GM19023 (cell line): ENCODE measurements around the gene VDR.
A peak's percentile ranks its signal among the peaks of the same experiment; 100 is the strongest.

ENCODE experiments used
- ATAC-seq: cut with Tn5 transposase; IDR thresholded peaks from one replicate; pipeline ENCODE4 v1.9.1; 2021; ENCODE audit warnings: mild to moderate bottlenecking, moderate library complexity; ENCODE audit not compliant: unreplicated experiment

Gene VDR

DNA sequence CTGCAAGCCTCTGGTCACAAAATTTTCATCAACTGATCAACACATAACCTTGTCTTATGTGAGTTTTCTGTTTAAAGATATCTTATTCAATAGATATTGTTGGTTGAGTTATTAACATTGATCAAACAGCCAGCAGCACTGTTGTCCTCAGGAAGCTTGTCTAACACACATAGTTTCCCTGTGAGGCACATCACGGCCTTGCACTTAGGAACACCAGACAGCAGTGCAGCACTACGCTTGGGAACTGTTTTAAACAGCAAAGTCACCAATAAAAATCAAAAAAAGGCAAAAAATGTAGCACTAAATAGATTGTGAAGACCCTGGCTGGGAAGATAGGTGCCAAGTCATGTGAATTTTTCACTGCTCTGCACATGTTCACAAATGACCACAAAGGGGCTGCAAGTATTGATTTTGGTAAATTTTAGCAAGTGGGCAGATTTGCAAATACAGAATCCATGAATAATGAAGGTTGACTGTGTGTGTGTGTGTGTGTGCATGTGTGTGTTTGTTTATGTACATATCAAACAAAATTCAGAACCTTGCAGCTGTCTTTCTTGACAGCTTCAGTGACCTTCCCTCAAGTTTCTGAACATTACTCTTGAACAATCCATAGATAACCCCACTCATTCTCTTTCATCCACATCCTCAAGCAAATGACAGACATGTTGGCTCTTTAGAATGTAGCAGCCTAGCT, 28.9 kb downstream of the VDR start:
- no peak for ATAC-seq

DNA sequence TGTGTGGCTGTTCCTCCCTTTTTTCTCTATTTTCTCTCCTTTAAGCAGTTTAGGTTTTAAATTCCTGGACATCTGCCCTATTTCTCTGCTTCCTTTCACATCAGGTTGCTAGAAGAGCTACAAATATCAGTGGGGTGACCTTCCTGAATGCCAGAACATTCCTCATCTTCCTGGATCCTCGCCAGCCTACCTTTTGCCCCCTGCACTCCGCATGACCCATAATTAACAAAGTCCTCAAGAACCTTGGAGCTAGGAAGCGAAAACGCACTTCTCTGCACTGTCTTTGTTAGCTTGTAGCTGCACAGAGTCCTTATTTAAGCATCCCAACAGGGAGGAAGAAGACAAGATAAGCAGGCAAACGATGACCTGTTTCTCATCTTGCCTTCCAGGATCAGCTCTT, 30.5 kb downstream of the VDR start:
- ATAC-seq, result no peak

DNA sequence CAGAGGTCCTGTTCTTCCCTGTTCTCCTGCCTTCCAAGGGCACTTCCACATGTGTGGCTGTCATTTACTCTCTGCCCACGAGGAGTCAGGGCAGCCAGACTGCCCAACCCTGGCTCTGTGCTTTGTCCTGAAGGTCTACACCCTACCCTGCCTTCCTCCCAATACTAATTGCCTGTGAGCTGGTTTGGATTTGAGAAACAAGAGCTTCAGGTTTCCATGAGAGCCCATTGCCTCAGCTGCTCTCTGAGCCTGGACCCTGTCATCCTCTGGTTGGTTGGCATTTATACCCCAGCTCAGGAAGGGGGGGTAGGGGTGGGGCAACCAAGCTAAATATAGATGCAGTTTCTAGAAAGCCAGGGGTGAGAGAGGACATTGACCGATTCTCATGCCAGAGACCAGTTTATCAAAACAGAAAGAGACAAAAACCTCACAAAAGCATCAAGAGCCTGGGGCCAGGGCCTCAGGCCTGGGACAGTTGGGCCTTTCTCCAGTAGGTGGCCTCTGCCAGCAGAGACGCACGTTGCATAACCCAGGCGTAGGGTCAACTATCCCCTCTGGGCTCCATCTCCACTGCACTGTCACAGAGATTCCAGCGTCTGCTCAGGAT, 34.5 kb downstream of the VDR start:
- no peak for ATAC-seq

DNA sequence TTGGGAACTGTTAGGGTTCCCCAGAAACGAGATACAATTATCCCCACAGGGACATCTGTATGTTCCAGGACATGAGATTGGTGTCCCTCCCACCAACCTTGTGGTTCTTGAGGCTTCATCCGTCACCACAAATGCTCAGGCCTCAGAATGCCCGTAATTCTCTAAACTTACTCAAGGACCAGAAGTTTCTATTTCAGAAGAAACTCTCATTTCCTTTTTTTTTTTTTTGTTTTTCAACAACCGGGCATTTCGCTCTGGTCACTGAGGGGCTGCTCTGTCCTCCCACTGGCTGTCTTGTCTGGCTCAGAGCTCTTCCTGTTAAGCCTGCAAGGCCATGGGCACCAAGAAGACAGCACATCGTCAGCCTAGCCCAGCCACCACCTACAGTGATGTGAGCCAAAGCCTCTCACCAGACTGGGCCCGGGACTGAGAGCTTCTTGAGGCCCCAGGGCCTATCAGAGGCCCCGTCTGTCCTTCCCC, 36.2 kb downstream of the VDR start:
- peak; percentile 69 for ATAC-seq

DNA sequence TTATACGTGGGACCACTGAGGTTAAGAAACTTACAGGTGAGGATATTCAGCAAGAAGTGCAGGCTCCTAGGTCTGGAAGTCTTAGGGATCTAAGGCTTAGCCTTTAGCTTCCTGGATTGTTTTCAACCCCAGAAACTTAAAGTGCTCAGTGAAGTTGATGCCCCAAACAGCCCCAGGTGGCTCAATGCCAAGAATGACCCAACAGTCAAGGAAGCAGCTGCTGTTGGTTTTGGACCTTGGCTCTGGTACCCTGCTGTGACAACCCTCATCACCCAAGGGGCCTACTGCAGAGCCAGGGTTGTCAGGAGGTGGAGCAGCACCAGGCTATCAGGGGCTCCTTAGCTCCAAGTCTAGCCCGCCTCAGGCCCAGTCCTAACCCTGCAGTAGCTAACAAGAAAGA, 36.8 kb downstream of the VDR start:
- ATAC-seq, result peak; percentile 8

DNA sequence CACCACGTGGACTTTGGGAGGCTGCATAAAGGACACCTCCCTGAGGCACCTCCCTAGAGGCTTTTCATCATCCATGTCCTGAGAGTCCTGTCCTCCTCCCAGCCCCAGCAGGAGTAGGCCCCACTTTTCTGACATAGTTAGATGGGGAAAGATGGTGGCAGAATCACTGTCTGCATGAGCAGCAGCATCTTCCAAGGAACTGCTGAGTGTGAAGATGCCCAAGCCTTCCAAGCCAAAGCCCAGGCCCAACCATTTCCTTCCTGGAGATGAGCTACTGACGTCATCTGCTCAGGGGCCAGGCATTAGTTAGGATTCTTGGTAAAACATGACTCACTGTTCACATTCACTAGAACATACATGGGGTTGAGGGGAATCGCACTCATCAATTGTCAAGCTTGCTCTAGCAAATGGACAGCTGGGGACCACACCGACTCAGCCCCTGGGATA, 37.3 kb downstream of the VDR start:
- no peak for ATAC-seq

DNA sequence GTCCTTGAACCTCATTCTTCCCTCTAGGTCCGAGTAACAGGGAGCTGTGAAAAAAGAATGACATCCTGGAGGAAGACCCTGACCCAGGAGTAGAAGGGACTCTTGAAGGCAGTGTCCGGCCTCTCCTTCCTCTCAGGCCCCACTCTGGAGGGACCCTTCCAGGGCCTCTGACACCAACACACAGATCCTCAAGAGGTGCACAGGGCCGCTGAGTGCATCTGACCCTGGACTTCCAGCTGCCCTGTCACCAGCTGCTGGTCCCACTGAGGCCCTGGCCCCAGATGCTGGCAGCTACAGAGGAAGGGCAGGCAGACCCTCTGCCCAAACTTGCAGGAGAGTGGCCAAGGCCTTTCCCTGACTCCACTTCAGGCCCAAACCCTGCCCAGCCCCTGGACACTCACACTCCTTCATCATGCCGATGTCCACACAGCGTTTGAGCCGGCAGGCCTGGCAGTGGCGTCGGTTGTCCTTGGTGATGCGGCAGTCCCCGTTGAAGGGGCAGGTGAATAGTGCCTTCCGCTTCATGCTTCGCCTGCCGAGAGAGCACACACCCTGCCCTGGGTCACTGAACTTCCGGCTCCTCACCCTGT, 40.1 kb downstream of the VDR start:
- ATAC-seq, result no peak

DNA sequence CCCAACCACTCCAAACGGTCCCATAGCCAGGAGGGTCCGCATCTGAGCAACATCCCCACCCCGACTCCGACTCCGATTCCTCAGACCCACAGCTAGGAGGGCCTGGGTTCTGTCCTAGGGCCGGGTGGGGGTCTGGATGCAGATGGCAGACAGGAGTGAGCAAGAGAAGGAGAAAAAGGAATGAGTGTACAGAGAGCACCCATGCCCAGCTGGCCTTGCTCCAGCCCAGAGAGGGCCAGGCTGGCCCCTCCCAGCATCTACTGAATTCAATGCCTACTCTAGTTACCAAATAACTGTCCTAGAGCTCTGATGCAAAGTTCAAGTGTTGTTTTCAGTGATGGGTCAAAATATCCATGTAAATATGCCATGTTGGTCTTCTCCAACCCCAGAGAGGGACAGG, 40.8 kb downstream of the VDR start:
- no peak for ATAC-seq

DNA sequence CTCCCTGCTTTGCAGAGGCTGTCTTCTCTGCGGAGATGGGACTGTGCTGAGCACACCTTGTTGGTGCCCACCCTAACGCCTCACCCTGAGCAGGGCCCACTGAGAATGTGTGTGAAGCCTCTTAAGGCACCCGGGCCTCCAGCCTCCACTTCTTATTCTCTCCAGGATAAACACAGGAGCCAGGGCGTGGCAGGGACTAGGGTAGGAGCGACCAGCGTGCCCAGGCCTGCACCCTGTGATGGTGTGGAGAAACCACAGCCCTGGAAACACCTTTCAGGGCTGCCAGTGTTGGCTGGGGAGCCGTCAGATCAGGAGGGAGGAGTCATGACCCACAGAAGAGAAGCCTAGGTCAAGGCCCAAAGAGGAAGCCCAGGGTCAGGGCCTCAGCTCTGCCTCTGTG, 41.3 kb downstream of the VDR start:
- ATAC-seq, result no peak

DNA sequence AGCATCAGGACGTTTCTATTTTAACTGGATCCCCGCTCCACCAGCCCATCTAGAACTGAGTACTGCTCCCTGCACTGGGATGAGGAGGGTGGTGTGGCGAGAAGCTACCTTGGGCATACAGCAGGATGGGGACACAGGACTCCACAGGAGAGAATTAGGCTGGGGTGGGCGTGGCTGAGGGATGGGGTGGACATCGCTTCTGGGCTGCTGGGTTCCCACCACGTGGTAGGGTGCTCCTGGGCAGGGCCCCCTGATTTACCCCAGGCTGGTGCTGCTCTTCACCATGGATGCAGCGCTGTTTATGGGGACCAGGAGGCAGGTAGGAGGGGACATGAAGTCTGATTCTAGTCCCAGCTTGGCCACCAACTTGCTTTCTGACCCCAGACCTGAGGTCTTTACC, 41.9 kb downstream of the VDR start:
- no peak for ATAC-seq

DNA sequence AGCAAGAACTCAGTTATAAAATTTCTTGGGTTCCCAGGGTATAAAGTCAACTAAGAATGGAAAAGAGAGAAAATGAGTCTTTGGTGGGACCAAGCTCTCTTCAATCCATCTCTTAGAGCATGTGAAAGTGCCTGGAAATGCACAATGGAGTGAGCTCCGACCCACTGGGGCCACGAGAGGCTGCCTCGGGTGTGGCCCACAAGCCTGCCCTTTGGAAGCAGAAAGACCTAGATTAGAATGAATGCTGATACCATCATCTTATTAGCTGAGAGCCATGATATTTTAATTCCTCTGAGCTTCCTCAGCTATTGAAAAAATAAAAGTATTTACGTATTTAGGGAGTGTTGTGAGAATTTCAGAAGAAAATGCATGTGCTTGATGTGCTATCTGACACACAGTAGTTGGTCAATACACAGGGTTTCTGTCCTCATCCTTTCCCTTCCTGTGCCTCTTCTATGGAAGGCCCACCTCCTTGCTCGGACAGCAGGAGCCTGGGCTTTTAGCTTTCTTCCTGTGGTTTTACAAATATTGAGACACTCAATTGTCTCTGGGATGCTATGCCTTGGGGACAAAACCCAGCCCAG, 42.5 kb downstream of the VDR start:
- no peak for ATAC-seq

DNA sequence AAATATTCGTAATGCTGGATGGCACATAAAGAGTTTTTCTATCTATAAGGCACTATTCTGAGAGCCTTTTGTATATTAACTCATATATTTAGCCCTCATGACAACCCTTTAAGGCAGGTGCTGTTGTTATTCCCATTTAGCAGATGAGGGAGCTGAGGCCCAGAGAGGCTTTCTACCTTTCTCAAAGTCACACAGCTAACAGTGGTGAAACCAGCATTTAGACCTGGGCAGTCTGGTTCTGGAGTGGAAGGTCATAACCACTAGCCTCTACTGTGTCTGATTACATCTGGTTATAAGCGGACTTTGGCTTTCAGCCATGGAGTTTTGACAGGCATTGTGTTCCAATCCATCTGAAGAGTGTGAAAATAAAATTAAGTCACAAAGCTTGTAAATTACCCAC, 43.9 kb downstream of the VDR start:
- no peak for ATAC-seq

DNA sequence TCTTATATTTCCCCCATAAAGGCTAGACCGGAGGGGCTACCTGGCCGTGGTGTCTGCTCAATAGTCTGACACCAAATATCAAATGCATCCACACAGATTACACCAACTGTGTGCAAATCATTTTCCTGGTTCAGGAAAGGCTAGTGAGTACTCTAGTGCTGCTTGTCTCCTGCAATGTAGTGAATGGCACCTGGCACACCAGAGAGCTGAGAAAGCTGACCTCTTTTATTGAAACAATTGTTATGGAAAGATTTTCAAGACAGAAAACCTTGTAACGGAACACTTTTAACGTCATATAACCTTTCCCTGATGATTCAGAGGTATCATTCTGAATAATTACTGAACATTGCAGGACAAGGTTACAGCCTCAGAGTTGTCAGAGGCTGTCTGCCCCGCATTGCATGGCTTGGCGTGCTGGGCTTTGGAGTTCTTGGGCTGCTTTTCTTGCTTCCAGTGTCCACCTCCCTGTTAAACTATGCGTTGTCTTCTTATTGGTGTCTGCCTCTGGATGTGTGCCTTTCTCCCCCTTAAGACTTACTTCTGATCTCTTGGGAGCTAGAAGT, 44.4 kb downstream of the VDR start:
- ATAC-seq, result no peak

DNA sequence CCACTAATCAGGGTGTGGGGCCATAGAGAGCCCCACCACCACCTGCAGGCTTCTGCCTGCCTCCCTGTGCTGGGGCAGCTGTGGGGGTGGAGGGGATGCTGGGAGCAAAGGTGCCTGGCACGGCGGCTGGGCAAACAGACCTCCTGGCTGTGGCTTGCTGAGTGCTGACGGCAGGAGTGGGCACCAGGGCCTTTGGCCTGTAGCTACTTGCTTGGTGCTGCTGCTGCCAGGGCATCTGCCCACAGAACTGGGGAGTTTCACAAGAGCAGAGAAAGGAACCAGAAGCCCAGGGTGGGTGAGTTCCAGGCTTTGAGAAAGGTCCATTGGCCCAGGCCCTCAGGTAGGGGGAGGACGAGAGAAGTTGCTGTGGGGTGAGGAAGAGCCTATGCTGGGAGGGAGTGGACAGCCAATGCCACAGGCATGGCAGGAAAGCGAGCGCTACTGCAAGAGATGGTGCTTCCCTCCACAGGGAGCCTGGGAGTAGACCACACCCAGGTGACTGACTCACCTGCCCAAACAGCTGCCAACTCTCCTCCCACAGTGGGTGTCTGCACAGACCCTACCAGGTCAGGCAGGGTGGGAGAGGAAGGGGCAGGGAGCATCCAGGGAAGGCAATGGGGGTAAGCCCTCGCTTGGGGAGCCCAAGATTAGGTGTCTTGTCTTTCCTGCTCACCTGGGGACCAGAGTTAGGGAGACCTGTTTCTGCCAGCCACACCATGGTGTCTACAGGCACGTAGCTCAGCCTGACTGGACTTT, 46.1 kb downstream of the VDR start:
- no peak for ATAC-seq

DNA sequence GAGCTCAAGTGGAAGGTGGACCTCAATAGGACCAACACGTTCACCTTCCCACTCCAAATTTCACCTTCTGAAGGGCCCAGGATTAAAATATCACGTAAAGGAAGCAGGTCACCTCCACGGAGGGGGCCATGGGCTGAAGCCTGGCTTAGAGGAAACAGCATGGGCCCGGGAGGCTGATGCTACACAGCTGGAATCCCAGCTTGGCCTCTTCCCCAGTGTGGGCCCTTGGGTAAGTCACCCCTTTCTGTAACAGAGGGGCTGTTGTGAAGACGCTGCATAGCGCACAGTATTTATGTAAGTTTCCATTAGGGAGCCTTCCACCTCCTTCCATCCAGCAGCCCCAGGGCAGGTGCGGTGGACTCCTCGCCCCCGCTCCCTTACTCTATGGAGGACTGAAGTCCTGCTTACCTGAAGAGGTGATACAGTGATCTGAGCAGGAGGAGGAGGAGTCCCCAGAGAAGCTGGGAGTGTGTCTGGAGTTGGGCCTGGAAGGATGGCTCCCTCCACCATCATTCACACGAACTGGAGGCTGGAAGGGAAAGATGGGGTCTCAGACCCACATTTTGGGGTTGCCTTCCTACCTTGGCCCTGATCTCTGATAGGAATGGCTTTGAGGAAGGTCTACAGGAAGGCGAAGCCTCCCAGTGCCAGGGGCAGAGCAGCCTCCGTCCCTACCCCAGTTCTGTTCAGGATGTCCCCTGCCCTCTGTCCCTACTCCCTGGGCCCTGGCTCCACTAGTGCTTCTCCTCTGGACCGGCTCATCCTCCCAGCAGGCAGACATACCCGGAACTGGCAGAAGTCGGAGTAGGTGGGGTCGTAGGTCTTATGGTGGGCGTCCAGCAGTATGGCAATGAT, 47.8 kb downstream of the VDR start:
- no peak for ATAC-seq

DNA sequence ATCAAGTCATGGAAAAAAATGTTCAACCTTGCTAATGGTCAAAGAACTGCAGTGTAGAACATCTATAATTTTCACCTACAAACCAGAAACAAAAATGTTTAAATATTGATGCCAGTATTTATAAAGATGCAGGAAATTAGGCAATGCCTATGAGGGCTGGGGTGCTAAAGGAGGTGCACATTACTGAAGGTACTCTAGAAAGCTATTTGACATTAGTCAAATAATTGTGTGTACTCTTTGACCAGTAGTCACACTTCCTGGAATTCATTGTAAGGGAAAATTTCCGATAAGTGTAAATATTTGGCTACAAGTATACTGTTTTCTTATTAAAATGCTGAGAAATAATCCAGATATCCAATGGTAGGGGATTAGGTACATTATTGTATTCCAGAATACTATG, 48.7 kb downstream of the VDR start:
- ATAC-seq, result no peak

DNA sequence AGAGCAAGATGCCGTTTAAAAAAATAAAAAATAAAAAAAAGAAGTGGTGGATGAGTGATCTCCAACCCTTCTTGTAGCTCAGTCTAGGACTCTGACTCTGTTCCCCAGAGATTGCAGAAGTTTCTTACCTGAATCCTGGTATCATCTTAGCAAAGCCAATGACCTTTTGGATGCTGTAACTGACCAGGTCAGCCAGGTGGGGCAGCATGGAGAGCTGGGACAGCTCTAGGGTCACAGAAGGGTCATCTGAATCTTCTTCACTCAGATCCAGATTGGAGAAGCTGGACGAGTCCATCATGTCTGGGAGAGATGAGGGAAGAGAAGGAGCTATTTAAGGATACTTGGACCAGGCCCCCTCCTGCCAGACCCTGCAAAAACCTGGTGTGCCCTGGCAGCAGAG, 49.3 kb downstream of the VDR start:
- ATAC-seq, result no peak

DNA sequence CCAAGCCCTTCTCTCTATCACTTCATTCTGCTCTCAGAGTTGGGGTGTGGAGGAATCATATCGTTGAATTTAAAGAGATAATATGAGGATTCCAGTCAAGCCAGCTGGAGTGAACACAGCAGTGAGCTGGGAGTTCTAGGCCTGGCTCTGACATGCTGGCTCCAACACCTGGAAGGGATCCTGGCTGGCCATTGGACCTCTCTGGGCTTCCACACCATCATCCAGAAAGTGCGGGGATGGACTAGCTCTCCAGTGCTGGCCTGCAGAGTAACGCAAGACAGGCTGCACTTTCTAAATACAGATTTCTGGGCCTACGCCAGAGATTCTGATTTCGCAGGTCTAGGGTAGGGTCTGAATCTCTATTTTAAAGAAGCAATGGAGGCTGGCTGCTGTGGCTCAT, 50.3 kb downstream of the VDR start:
- no peak for ATAC-seq

DNA sequence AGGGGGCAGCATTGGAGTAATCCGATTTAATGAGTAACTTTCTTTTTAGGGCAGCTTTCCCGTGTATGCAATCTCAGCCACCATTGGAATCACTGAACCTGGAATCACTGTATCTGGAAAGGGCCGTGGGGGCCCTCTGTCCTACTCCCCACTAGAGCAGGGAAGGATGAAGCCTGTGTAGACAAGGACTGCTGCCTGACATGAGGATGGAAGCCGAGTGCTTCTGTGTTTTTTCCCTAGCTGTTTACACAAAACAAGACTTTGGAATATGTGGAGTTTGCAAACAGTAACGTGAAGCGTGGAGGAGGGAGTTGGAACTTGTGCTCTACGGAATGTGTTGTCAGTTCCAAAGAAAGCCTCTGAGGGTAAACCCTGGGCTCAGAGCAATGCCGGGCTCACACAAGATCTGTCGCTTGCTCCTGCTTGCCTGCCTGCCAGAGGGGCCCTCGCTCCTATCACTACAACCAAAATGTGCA, 52.7 kb downstream of the VDR start:
- no peak for ATAC-seq
